ENCODE results near the gene FLOT1.

DNA sequence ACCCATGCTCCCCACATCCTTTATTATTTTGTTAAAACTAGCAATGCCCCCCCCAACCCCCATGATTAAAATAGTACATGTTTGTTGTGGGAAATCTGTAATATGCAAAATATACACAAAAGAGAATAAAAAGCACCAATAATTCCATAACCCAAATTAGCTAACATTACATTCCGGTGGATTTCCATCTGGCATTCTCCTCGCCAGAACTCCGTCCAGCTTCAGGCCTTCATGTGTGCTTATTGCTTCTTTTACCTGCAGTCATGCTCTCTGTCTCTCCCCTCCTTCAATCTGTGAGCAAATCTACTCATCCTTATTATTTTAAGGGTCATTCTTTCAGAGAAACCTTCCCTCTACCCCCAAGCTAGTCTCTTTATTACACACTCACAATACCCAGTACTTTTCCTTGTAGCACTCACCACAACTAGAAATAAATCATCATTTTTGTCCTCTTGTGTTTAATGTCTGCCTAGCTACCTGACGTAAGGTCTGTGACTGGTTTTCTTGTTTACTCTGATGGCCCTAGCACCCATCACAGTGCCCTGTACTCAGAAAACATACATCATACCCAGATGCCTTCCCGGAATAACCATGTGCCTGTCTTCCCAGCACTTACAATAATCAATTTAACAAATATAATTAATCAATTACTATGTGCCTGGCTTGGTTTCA lies 27.5 kb upstream of the FLOT1 start:
- TF ChIP-seq, protein P1, sequence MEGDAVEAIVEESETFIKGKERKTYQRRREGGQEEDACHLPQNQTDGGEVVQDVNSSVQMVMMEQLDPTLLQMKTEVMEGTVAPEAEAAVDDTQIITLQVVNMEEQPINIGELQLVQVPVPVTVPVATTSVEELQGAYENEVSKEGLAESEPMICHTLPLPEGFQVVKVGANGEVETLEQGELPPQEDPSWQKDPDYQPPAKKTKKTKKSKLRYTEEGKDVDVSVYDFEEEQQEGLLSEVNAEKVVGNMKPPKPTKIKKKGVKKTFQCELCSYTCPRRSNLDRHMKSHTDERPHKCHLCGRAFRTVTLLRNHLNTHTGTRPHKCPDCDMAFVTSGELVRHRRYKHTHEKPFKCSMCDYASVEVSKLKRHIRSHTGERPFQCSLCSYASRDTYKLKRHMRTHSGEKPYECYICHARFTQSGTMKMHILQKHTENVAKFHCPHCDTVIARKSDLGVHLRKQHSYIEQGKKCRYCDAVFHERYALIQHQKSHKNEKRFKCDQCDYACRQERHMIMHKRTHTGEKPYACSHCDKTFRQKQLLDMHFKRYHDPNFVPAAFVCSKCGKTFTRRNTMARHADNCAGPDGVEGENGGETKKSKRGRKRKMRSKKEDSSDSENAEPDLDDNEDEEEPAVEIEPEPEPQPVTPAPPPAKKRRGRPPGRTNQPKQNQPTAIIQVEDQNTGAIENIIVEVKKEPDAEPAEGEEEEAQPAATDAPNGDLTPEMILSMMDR (IDR thresholded peaks at IDR 0.05), result no peak
- TF ChIP-seq FOSB (CRISPR knock-in tag; IDR thresholded peaks at IDR 0.05) (no peak), SMC3 (IDR thresholded peaks at IDR 0.05) (no peak), RARB (CRISPR knock-in tag; IDR thresholded peaks at IDR 0.05) (no peak)

Measured in A549 (cell line).